Neural cell (in vitro differentiated cells): ENCODE data around the gene HNRNPLL. TPM values are rescaled to one million over a fixed set of nuclear protein-coding genes. Genes with fewer than 3 reads are reported as not detected.

ENCODE experiments used
- H2AFZ ChIP-seq: fragments of 200-600, 300-800 bp; sonication (generic), shearing (Covaris generic); 2 replicates; pipeline ENCODE4 v1.6.0; 2014; ENCODE audit warnings: low read depth, mild to moderate bottlenecking, antibody characterized with exemption, low read length, moderate library complexity
- H3F3A ChIP-seq: fragments of 200-600 bp; shearing (Covaris generic); 2 replicates; pipeline ENCODE4 v1.6.1; 2016; ENCODE audit warnings: mild to moderate bottlenecking, moderate library complexity, mixed read lengths, antibody characterized with exemption, low read length; ENCODE audit not compliant: insufficient read depth, poor library complexity, severe bottlenecking
- H3K27ac ChIP-seq: fragments of 200-600, 300-800 bp; sonication (generic), shearing (Covaris generic); 2 replicates; pipeline ENCODE4 v1.5.1; 2014; ENCODE audit warnings: mild to moderate bottlenecking, low read length, moderate library complexity
- H3K27me3 ChIP-seq: fragments of 300-800, 200-600 bp; sonication (generic), shearing (Covaris generic); 2 replicates; pipeline ENCODE4 v1.6.0; 2014; ENCODE audit warnings: mild to moderate bottlenecking, low read depth, low read length, moderate library complexity; ENCODE audit not compliant: insufficient read depth
- H3K36me3 ChIP-seq: fragments of 300-800, 200-600 bp; sonication (generic), shearing (Covaris generic); 2 replicates; pipeline ENCODE4 v1.5.1; 2014; ENCODE audit warnings: mild to moderate bottlenecking, antibody characterized with exemption, low read length, moderate library complexity; ENCODE audit not compliant: insufficient read depth
- H3K4me2 ChIP-seq: fragments of 300-800, 200-600 bp; sonication (generic), shearing (Covaris generic); 2 replicates; pipeline ENCODE4 v1.6.0; 2014; ENCODE audit warnings: mild to moderate bottlenecking, low read length
- H3K4me3 ChIP-seq: fragments of 300-800, 200-600 bp; sonication (generic), shearing (Covaris generic); 2 replicates; pipeline ENCODE4 v1.5.1; 2014; ENCODE audit warnings: mild to moderate bottlenecking, low read length, moderate library complexity
- H3K79me2 ChIP-seq: fragments of 200-600 bp; shearing (Covaris generic); replicated peaks from 2 replicates; pipeline ENCODE4 v1.6.0; 2014; ENCODE audit warnings: mild to moderate bottlenecking, low read length, moderate library complexity; ENCODE audit not compliant: insufficient read depth
- H3K9ac ChIP-seq: fragments of 300-800, 200-600 bp; sonication (generic), shearing (Covaris generic); 2 replicates; pipeline ENCODE4 v1.6.1; 2016; ENCODE audit warnings: mild to moderate bottlenecking, low read length, mixed read lengths
- H3K9me2 ChIP-seq: fragments of 200-600 bp; shearing (Covaris generic); 2 replicates; pipeline ENCODE4 v1.6.1; 2016; ENCODE audit warnings: mild to moderate bottlenecking, low read length, mixed read lengths; ENCODE audit not compliant: insufficient read depth
- H3K9me3 ChIP-seq: fragments of 200-600, 300-800 bp; sonication (generic), shearing (Covaris generic); 2 replicates; pipeline ENCODE4 v1.6.1; 2016; ENCODE audit warnings: mild to moderate bottlenecking, mixed run types, low read length, moderate library complexity, mixed read lengths
- H4K20me1 ChIP-seq: fragments of 200-600 bp; shearing (Covaris generic); 2 replicates; pipeline ENCODE4 v1.6.1; 2016; ENCODE audit warnings: mild to moderate bottlenecking, mixed run types; ENCODE audit not compliant: insufficient read depth
- CTCF ChIP-seq: fragments of 450-650 bp; IDR thresholded peaks from 2 replicates; pipeline ENCODE4 v1.5.1; 2014; ENCODE audit warnings: antibody characterized with exemption, mild to moderate bottlenecking, moderate library complexity; ENCODE audit not compliant: poor library complexity, severe bottlenecking
- EP300 ChIP-seq: fragments of 450-650 bp; conservative IDR thresholded peaks from 2 replicates; pipeline ENCODE4 v1.6.1; 2014; ENCODE audit warnings: antibody characterized with exemption, mild to moderate bottlenecking, moderate library complexity; ENCODE audit not compliant: poor library complexity, severe bottlenecking
- EZH2 ChIP-seq: fragments of 200-600, 300-800 bp; shearing (Covaris generic), sonication (generic); IDR thresholded peaks from 2 replicates; pipeline ENCODE4 v1.6.1; 2014; ENCODE audit warnings: antibody characterized with exemption, low read length, borderline replicate concordance, mild to moderate bottlenecking; ENCODE audit not compliant: insufficient read depth, poor library complexity, severe bottlenecking
- MXI1 ChIP-seq: fragments of 450-650 bp; conservative IDR thresholded peaks from 2 replicates; pipeline ENCODE4 v1.6.1; 2014; ENCODE audit warnings: antibody characterized with exemption, mild to moderate bottlenecking; ENCODE audit not compliant: poor library complexity, severe bottlenecking
- RAD21 ChIP-seq: fragments of 450-650 bp; conservative IDR thresholded peaks from 2 replicates; pipeline ENCODE4 v1.6.1; 2014; ENCODE audit warnings: antibody characterized with exemption, mild to moderate bottlenecking, moderate library complexity
- SMC3 ChIP-seq: fragments of 450-650 bp; conservative IDR thresholded peaks from 2 replicates; pipeline ENCODE4 v1.6.1; 2014; ENCODE audit warnings: antibody characterized with exemption, mild to moderate bottlenecking, moderate library complexity; ENCODE audit not compliant: poor library complexity
- TAF1 ChIP-seq: IDR thresholded peaks from 2 replicates; pipeline ENCODE4 v1.6.1; 2012; ENCODE audit warnings: low read depth
- polyA plus RNA-seq: library from polyadenylated mRNA; depleted of rRNA; stranded (reverse); fragments of >200 nt; gene quantifications from 2 replicates; pipeline ENCODE4 v1.2.3, GENCODE V29; 2014
- TF ChIP-seq, protein P1 (sequence below): IDR thresholded peaks from 2 replicates; pipeline ENCODE4 v1.6.1; 2012; ENCODE audit warnings: borderline replicate concordance

The HNRNPLL gene
- polyA plus RNA-seq, 1 donor from 2014 or later = 63.5 TPM

GRCh38 chr2:38561691-38562090, 41.0 kb downstream of the HNRNPLL start:
- H3K9ac ChIP-seq = no peak overlapping the region
- H3K27ac ChIP-seq = no peak overlapping the region
- no peak overlapping the region for H3K4me3 ChIP-seq
- no peaks in the 10 kb centered on the region for H3F3A ChIP-seq
- H3K9me3 ChIP-seq = no peaks in the 10 kb centered on the region
- no peaks in the 10 kb centered on the region for H3K36me3 ChIP-seq
- no peak for TF ChIP-seq EZH2
- no peak for TF ChIP-seq CTCF
- no peak for TF ChIP-seq SMC3
- TF ChIP-seq, protein P1, sequence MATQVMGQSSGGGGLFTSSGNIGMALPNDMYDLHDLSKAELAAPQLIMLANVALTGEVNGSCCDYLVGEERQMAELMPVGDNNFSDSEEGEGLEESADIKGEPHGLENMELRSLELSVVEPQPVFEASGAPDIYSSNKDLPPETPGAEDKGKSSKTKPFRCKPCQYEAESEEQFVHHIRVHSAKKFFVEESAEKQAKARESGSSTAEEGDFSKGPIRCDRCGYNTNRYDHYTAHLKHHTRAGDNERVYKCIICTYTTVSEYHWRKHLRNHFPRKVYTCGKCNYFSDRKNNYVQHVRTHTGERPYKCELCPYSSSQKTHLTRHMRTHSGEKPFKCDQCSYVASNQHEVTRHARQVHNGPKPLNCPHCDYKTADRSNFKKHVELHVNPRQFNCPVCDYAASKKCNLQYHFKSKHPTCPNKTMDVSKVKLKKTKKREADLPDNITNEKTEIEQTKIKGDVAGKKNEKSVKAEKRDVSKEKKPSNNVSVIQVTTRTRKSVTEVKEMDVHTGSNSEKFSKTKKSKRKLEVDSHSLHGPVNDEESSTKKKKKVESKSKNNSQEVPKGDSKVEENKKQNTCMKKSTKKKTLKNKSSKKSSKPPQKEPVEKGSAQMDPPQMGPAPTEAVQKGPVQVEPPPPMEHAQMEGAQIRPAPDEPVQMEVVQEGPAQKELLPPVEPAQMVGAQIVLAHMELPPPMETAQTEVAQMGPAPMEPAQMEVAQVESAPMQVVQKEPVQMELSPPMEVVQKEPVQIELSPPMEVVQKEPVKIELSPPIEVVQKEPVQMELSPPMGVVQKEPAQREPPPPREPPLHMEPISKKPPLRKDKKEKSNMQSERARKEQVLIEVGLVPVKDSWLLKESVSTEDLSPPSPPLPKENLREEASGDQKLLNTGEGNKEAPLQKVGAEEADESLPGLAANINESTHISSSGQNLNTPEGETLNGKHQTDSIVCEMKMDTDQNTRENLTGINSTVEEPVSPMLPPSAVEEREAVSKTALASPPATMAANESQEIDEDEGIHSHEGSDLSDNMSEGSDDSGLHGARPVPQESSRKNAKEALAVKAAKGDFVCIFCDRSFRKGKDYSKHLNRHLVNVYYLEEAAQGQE = no peak
- TF ChIP-seq TAF1 = no peak
- no peaks in the 10 kb centered on the region for H3K79me2 ChIP-seq
- no peaks in the 10 kb centered on the region for H4K20me1 ChIP-seq
- H2AFZ ChIP-seq = no peak overlapping the region
- no peaks in the 10 kb centered on the region for H3K27me3 ChIP-seq
- H3K9me2 ChIP-seq = no peaks in the 10 kb centered on the region
- no peak overlapping the region for H3K4me2 ChIP-seq

DNA sequence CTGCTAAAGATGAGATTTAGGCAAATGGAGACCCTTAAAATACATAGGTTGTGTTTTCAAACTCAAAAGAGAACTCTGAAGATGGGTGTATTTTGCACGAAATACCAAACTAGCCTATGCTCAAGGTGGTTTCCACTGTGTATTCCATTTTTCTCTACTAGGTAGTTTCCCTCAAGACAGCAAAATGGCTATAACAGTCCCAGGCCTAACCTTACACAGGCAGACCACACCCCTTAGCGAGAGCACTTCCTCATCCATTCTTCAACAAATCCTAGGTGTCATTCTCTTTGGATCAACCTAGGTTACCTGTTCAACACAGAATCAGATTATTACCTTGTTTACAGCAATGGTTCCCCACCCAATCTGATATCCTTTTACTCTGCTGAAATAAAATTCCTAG, 42.6 kb downstream of the HNRNPLL start:
- H3K36me3 ChIP-seq = no peaks in the 10 kb centered on the region

GRCh38 chr2:38557981-38558380, 44.7 kb downstream of the HNRNPLL start:
- no peak for TF ChIP-seq EP300
- no peak for TF ChIP-seq CTCF
- no peak for TF ChIP-seq RAD21
- TF ChIP-seq, protein P1 = no peak
- no peak for TF ChIP-seq EZH2
- no peak for TF ChIP-seq TAF1
- no peak overlapping the region for H3K4me3 ChIP-seq
- no peaks in the 10 kb centered on the region for H3K9me2 ChIP-seq
- no peak overlapping the region for H3K4me2 ChIP-seq
- H3K9me3 ChIP-seq = no peaks in the 10 kb centered on the region
- H3K79me2 ChIP-seq = no peaks in the 10 kb centered on the region
- H3K9ac ChIP-seq = no peak overlapping the region
- H2AFZ ChIP-seq = no peak overlapping the region
- no peaks in the 10 kb centered on the region for H3K36me3 ChIP-seq
- H3K27ac ChIP-seq = no peak overlapping the region
- H4K20me1 ChIP-seq = no peaks in the 10 kb centered on the region
- H3F3A ChIP-seq = no peaks in the 10 kb centered on the region
- no peaks in the 10 kb centered on the region for H3K27me3 ChIP-seq

More for the DNA sequence above, 42.6 kb downstream of the HNRNPLL start:
- no peaks in the 10 kb centered on the region for H4K20me1 ChIP-seq
- no peak overlapping the region for H3K9ac ChIP-seq
- no peaks in the 10 kb centered on the region for H3F3A ChIP-seq
- no peak overlapping the region for H3K27ac ChIP-seq
- H3K9me2 ChIP-seq = no peaks in the 10 kb centered on the region
- H3K4me2 ChIP-seq = no peak overlapping the region
- H3K4me3 ChIP-seq = no peak overlapping the region
- TF ChIP-seq TAF1 = no peak
- TF ChIP-seq SMC3 = no peak
- no peak for TF ChIP-seq MXI1
- TF ChIP-seq EZH2 = no peak
- TF ChIP-seq EP300 = no peak
- H3K79me2 ChIP-seq = no peaks in the 10 kb centered on the region
- no peaks in the 10 kb centered on the region for H3K27me3 ChIP-seq
- no peaks in the 10 kb centered on the region for H3K9me3 ChIP-seq
- H2AFZ ChIP-seq = no peak overlapping the region
